GM12878 (cell line): ENCODE results near the gene SHD. TPM values are rescaled to one million over a fixed set of nuclear protein-coding genes. Genes with fewer than 3 reads are reported as not detected.

Source experiments
- ATAC-seq: fragments of 200-7000 bp; cut with Tn5 transposase; 3 replicates; pipeline ENCODE4 v1.9.1; 2020; ENCODE audit warnings: mild to moderate bottlenecking, moderate library complexity
- BruUV-seq: library from RNA; stranded (reverse); fragments of 400-500 nt; replicated peaks from 2 replicates; lab custom pipeline; 2021; lab: Mats Ljungman, UMichigan
- CTCF ChIA-PET: fragments of 300-600 bp; sonication (Branson Sonifier 250); formaldehyde crosslinking; extraction: SDS; loops from one replicate; lab custom pipeline; 2021; ENCODE audit warnings: inconsistent platforms; lab: Yijun Ruan, JAX
- POLR2A ChIA-PET: fragments of 350-600 bp; formaldehyde crosslinking; extraction: SDS; loops from one replicate; lab custom pipeline; 2021; ENCODE audit warnings: inconsistent platforms; lab: Charles Lee
- RAD21 ChIA-PET: fragments of 300-600 bp; sonication (Branson Sonifier 250); formaldehyde crosslinking; loops from one replicate; lab custom pipeline; 2023; ENCODE audit warnings: antibody characterized with exemption; ENCODE audit not compliant: unreplicated experiment; lab: Charles Lee
- SMC1A ChIA-PET: fragments of 300-600 bp; sonication (Branson Sonifier 250); formaldehyde crosslinking; loops from one replicate; lab custom pipeline; 2023; ENCODE audit not compliant: unreplicated experiment, uncharacterized antibody; lab: Charles Lee
- DNase-seq: peaks from one replicate; pipeline ENCODE4 v3.0.0-alpha.2; 2011; ENCODE audit warnings: low read depth, low spot score
- FAIRE-seq: peaks from 3 replicates; lab custom pipeline; 2011; peaks lifted over from hg19 to GRCh38; lab: Jason Lieb, UNC
- H2AFZ ChIP-seq: 2 replicates; pipeline ENCODE4 v1.6.0; 2011; ENCODE audit warnings: low read depth, low read length, control low read depth; ENCODE audit not compliant: control insufficient read depth
- H3K27ac ChIP-seq: 2 replicates; pipeline ENCODE4 v1.5.1; 2011; ENCODE audit warnings: control low read depth; ENCODE audit not compliant: control insufficient read depth, insufficient read depth
- H3K27me3 ChIP-seq, 2 experiments: replicated peaks in 1 of 2; 2 replicates each; pipeline versions ENCODE4 v1.6.0 to v1.6.1; 2011; ENCODE audit warnings: low read length in 1 of 2; ENCODE audit not compliant: control insufficient read depth in 2 of 2, insufficient read depth in 2 of 2
- H3K36me3 ChIP-seq, 2 experiments: 2 replicates each; pipeline ENCODE4 v1.5.1; 2011; ENCODE audit warnings: low read length in 1 of 2; ENCODE audit not compliant: control insufficient read depth in 2 of 2, insufficient read depth in 2 of 2
- H3K4me1 ChIP-seq: 2 replicates; pipeline ENCODE4 v1.6.1; 2011; ENCODE audit warnings: mild to moderate bottlenecking, low read length, moderate library complexity, mixed read lengths; ENCODE audit not compliant: control insufficient read depth, insufficient read depth
- H3K4me2 ChIP-seq: 2 replicates; pipeline ENCODE4 v1.6.0; 2011; ENCODE audit warnings: control low read depth; ENCODE audit not compliant: control insufficient read depth, insufficient read depth
- H3K4me3 ChIP-seq: fragments of 200-600 bp; sonication (generic); 2 replicates; pipeline ENCODE4 v1.5.1; 2016
- H3K79me2 ChIP-seq: 2 replicates; pipeline ENCODE4 v1.6.0; 2011; ENCODE audit warnings: low read length; ENCODE audit not compliant: control insufficient read depth, insufficient read depth
- H3K9ac ChIP-seq: 2 replicates; pipeline ENCODE4 v1.8.0; 2011; ENCODE audit warnings: low read length, control low read depth, mixed read lengths; ENCODE audit not compliant: control insufficient read depth, insufficient read depth
- H3K9me3 ChIP-seq: replicated peaks from 3 replicates; pipeline ENCODE4 v1.5.1; 2011; ENCODE audit warnings: mild to moderate bottlenecking, low read length; ENCODE audit not compliant: control insufficient read depth, insufficient read depth
- H4K20me1 ChIP-seq: 2 replicates; pipeline ENCODE4 v1.6.0; 2011; ENCODE audit not compliant: control insufficient read depth, insufficient read depth
- BACH1 ChIP-seq: fragments of 450-650 bp; IDR thresholded peaks from 2 replicates; pipeline ENCODE4 v1.6.1; 2017; ENCODE audit warnings: mild to moderate bottlenecking, borderline replicate concordance
- BMI1 ChIP-seq: fragments of 450-650 bp; IDR thresholded peaks from 2 replicates; pipeline ENCODE4 v1.6.1; 2016; ENCODE audit warnings: mild to moderate bottlenecking, moderate library complexity, borderline replicate concordance
- CHD2 ChIP-seq: IDR thresholded peaks from 2 replicates; pipeline ENCODE4 v1.6.1; 2011; ENCODE audit warnings: low read depth, low read length, improper control_type of control experiment, borderline replicate concordance
- CHD4 ChIP-seq: fragments of 200-600 bp; sonication (generic); IDR thresholded peaks from 2 replicates; pipeline ENCODE4 v1.6.1; 2016; ENCODE audit warnings: mild to moderate bottlenecking
- EGR1 ChIP-seq, 2 experiments: IDR thresholded peaks; 1 replicate in 1 of 2; 2 replicates in 1 of 2; pipeline ENCODE4 v1.6.1; 2011 to 2012; ENCODE audit warnings: low read depth in 2 of 2, low read length in 2 of 2, borderline replicate concordance in 1 of 2, mild to moderate bottlenecking in 1 of 2, moderate library complexity in 1 of 2
- FOXK2 ChIP-seq: fragments of 450-650 bp; IDR thresholded peaks from 2 replicates; pipeline ENCODE4 v1.6.1; 2017; ENCODE audit warnings: mild to moderate bottlenecking, moderate library complexity
- IKZF2 ChIP-seq, 2 experiments: fragments of 450-650 bp; IDR thresholded peaks; 2 replicates each; pipeline ENCODE4 v1.6.1; 2017; ENCODE audit warnings: mild to moderate bottlenecking in 2 of 2, moderate library complexity in 2 of 2
- MTA2 ChIP-seq: fragments of 450-650 bp; IDR thresholded peaks from 2 replicates; pipeline ENCODE4 v1.6.1; 2016; ENCODE audit warnings: low read depth, mild to moderate bottlenecking, moderate library complexity
- NR2F1 ChIP-seq: fragments of 450-650 bp; conservative IDR thresholded peaks from 2 replicates; pipeline ENCODE4 v1.6.1; 2017; ENCODE audit warnings: mild to moderate bottlenecking
- RELA ChIP-seq: fragments of 450-650 bp; IDR thresholded peaks from 2 replicates; pipeline ENCODE4 v1.8.0; 2014; ENCODE audit warnings: borderline replicate concordance; ENCODE audit not compliant: partially characterized antibody
- SIN3A ChIP-seq: IDR thresholded peaks from 2 replicates; pipeline ENCODE4 v1.6.1; 2012; ENCODE audit warnings: low read depth, low read length, improper control_type of control experiment
- SMARCA5 ChIP-seq: fragments of 450-650 bp; IDR thresholded peaks from 2 replicates; pipeline ENCODE4 v1.6.1; 2017; ENCODE audit warnings: mild to moderate bottlenecking
- ZSCAN29 ChIP-seq: fragments of 450-650 bp; IDR thresholded peaks from 2 replicates; pipeline ENCODE4 v1.6.1; 2017; ENCODE audit warnings: mild to moderate bottlenecking, moderate library complexity
- WGBS: methylation state at CpG from one replicate; pipeline ENCODE4 v1.1.6; 2016; ENCODE audit warnings: low lambda C conversion rate; ENCODE audit not compliant: insufficient replicate concordance, insufficient coverage; ENCODE audit errors: missing lambda C conversion rate; 5-methylcytosine and 5-hydroxymethylcytosine counted together
- in situ Hi-C: fragments of 300-500 bp; cut with MboI; formaldehyde crosslinking; loops from 9 replicates; pipeline ENCODE4 v1.14.3; 2018; ENCODE audit warnings: mixed read lengths
- intact Hi-C: fragments of 100-400 bp; cut with micrococcal nuclease; formaldehyde crosslinking; loops from one replicate; pipeline ENCODE4 v1.14.2; 2022; ENCODE audit not compliant: unreplicated experiment
- polyA plus RNA-seq, 11 experiments: library from polyadenylated mRNA; depleted of rRNA in 4 of 11; unstranded in 6 of 11; stranded (reverse) in 5 of 11; fragments of >200 nt; fragmentation: Nextera tagmentation in 4 of 11; fragmentation: Illumina TruSeq in 1 of 11; extraction: Ambion mirVana in 4 of 11; extraction: Trizol in 1 of 11; gene quantifications; 1 replicate in 1 of 11; 2 replicates in 10 of 11; pipeline versions ENCODE4 v1.2.1 to v1.2.3, GENCODE V29; 2011 to 2016; ENCODE audit warnings: inconsistent platforms in 2 of 11, missing spikeins in 2 of 11, low read depth in 1 of 11
- total RNA-seq, 4 experiments: library from RNA; depleted of rRNA in 3 of 4; stranded (reverse); fragments of >200 nt in 3 of 4; fragmentation: Illumina TruSeq in 1 of 4; extraction: Trizol in 1 of 4; gene quantifications; 2 replicates each; pipeline versions ENCODE4 v1.2.1 to v1.2.3, GENCODE V29; 2013 to 2021
- TF ChIP-seq, protein P1 (sequence below): IDR thresholded peaks from 2 replicates; pipeline ENCODE4 v1.6.1; 2011; ENCODE audit warnings: borderline replicate concordance, low read depth, mild to moderate bottlenecking, moderate library complexity, low read length; ENCODE audit not compliant: insufficient read depth, poor library complexity, severe bottlenecking
- TF ChIP-seq, protein P2 (sequence below): IDR thresholded peaks from 2 replicates; pipeline ENCODE4 v1.6.1; 2012; ENCODE audit warnings: low read depth, low read length, improper control_type of control experiment
- TF ChIP-seq, protein P3 (sequence below): fragments of 450-650 bp; IDR thresholded peaks from 2 replicates; pipeline ENCODE4 v1.6.1; 2014; ENCODE audit warnings: mild to moderate bottlenecking
- TF ChIP-seq, protein P4 (sequence below): IDR thresholded peaks from 2 replicates; pipeline ENCODE4 v1.6.1; 2012; ENCODE audit warnings: low read depth, low read length, improper control_type of control experiment

Gene SHD
- total and polyA plus RNA-seq, 10 of the 15 experiments (the other 5 are each of a cell fraction or from before 2014, with no cell fraction given): 0.09 TPM; not detected in 9

DNA sequence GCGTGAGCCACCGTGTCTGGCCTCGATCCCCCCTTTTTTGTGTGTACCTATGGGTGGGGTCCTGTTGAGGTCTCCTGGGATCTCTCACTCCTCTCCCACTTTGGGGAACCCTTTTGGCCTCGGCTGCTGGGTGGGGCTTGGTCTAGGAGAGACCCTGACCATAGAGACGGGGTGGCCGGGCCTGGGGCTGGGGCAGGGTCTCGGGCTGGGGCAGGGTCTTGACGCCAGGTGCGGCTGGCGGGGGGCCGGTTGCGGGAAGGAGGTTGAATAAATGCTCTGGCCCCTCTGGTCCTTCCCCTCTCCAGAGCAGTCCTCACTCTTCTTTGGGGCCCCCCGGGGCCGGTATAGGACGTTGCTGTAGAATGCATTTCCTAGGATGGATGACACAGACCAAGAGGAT, 13.4 kb downstream of the SHD start (continued):
- TF ChIP-seq, protein P1, sequence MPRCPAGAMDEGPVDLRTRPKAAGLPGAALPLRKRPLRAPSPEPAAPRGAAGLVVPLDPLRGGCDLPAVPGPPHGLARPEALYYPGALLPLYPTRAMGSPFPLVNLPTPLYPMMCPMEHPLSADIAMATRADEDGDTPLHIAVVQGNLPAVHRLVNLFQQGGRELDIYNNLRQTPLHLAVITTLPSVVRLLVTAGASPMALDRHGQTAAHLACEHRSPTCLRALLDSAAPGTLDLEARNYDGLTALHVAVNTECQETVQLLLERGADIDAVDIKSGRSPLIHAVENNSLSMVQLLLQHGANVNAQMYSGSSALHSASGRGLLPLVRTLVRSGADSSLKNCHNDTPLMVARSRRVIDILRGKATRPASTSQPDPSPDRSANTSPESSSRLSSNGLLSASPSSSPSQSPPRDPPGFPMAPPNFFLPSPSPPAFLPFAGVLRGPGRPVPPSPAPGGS: no peak
- TF ChIP-seq NR2F1 (no peak), ZSCAN29 (no peak), IKZF2 (IDR thresholded peaks at IDR 0.05) (no peak), SMARCA5 (no peak), SIN3A (no peak), MTA2 (no peak), BACH1 (no peak), CHD2 (no peak)
- TF ChIP-seq, protein P2, sequence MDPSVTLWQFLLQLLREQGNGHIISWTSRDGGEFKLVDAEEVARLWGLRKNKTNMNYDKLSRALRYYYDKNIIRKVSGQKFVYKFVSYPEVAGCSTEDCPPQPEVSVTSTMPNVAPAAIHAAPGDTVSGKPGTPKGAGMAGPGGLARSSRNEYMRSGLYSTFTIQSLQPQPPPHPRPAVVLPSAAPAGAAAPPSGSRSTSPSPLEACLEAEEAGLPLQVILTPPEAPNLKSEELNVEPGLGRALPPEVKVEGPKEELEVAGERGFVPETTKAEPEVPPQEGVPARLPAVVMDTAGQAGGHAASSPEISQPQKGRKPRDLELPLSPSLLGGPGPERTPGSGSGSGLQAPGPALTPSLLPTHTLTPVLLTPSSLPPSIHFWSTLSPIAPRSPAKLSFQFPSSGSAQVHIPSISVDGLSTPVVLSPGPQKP: no peak
- TF ChIP-seq, protein P3, sequence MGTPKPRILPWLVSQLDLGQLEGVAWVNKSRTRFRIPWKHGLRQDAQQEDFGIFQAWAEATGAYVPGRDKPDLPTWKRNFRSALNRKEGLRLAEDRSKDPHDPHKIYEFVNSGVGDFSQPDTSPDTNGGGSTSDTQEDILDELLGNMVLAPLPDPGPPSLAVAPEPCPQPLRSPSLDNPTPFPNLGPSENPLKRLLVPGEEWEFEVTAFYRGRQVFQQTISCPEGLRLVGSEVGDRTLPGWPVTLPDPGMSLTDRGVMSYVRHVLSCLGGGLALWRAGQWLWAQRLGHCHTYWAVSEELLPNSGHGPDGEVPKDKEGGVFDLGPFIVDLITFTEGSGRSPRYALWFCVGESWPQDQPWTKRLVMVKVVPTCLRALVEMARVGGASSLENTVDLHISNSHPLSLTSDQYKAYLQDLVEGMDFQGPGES: no peak
- TF ChIP-seq, all 136 proteins: peak for 0

DNA sequence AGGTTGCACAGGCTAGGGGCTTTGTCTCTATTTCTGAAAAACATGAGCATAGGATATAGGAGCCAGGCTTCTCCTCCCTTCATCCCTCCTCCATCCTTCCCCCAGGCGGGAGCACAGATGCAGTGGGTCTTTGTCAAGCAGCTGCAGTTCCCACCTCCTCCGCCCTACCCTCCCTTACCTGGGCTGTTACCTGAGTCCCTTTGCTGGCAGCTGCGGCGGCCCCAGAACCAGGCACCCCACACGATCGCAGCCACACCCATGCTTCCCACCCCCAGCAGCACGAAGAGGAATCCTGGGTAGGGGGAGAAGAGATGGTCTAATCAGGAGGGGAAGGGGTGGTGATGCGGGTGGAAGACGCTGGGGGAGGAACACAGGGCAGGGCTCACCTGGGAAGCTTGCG, 15.3 kb downstream of the SHD start:
- Histone ChIP-seq H3K79me2 (no peaks in the 10 kb centered on the region), H3K9me3 (no peaks in the 10 kb centered on the region), H3K9ac (no peak overlapping the region), H3K4me1 (no peaks in the 10 kb centered on the region), H3K36me3 (no peaks in the 10 kb centered on the region), H3K27me3 (no peaks in the 10 kb centered on the region), H3K4me2 (no peak overlapping the region), H3K4me3 (no peak overlapping the region)
- ChIA-PET SMC1A (no interaction called here), RAD21 (no interaction called here), POLR2A (no interaction called here), CTCF (no interaction called here)
- intact Hi-C loops: no loop called here
- 64% methylated on average over 9 of the region's 10 CpGs for WGBS
- FAIRE-seq (no peak), DNase-seq (no peak)
- in situ Hi-C loops: no loop called here
- no peak for TF ChIP-seq FOXK2
- TF ChIP-seq RELA: no peak
- TF ChIP-seq, protein P4, sequence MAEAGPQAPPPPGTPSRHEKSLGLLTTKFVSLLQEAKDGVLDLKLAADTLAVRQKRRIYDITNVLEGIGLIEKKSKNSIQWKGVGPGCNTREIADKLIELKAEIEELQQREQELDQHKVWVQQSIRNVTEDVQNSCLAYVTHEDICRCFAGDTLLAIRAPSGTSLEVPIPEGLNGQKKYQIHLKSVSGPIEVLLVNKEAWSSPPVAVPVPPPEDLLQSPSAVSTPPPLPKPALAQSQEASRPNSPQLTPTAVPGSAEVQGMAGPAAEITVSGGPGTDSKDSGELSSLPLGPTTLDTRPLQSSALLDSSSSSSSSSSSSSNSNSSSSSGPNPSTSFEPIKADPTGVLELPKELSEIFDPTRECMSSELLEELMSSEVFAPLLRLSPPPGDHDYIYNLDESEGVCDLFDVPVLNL: no peak
- TF ChIP-seq EGR1 (IDR thresholded peaks at IDR 0.05; ENCODE audit: borderline replicate concordance in 1 of 2, low read depth in 2 of 2, low read length in 2 of 2): no peak
- TF ChIP-seq BMI1: no peak
- no peak for TF ChIP-seq CHD4
- TF ChIP-seq, all 136 proteins: peak for 0
- H4K20me1 ChIP-seq: no peaks in the 10 kb centered on the region
- H3K27ac ChIP-seq: no peak overlapping the region
- ATAC-seq: no peak
- no peak overlapping the region for H2AFZ ChIP-seq
- no TSS peak for BruUV-seq
